ENCODE results near the gene CAMTA2. TPM values are rescaled to one million over a fixed set of nuclear protein-coding genes. Genes with fewer than 3 reads are reported as not detected.
"Not testable (repeated sequence)": the region's sequence is repeated elsewhere in the genome, so short reads cannot be mapped to it uniquely, and the experiment has no call there.

The CAMTA2 gene
- total RNA-seq, 4 donors from 2014 or later = 15.3 to 46.2 (median 22.5) TPM

DNA sequence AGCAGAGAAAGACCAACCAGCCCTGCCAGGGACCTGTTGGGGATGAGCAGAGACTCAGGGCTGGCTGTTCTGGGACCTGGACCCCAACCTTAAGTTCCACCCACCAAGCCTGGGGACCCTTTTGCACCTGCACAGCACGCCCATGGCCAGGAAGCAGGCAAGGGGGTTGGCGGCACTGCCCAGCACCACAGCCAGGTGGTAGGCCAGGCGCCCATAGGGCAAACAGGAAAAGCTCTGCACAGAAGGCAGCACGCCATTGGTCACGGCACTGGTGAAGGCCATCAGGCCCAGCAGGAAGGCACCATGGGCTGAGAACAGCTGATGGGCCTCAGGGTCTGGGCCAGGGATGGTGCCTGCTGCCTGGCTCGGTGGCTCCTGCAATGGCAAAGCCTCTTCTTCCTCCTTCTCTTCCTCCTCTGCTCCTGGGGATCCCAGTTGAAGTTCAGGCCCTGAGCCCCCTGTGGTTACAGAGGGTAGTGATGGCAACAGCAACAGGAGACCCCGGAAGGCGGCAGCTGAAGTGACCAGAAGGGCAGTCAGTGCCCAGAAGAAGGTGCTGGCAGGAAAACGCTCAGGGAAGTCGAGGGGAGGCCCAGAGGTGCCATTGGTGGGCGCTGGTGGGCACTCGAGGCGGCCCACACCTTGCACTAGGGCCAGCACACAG, 46.0 kb upstream of the CAMTA2 start:
- no peaks in the 10 kb centered on the region for H3K9me3 ChIP-seq
- peaks cover 0 to 14% (median 9%) of the 10 kb centered on the region in 4 donors for H3K4me1 ChIP-seq
- TF ChIP-seq EP300 (IDR thresholded peaks at IDR 0.05) (no peak), POLR2A (IDR thresholded peaks at IDR 0.05) (no peak)
- TF ChIP-seq, protein P1, sequence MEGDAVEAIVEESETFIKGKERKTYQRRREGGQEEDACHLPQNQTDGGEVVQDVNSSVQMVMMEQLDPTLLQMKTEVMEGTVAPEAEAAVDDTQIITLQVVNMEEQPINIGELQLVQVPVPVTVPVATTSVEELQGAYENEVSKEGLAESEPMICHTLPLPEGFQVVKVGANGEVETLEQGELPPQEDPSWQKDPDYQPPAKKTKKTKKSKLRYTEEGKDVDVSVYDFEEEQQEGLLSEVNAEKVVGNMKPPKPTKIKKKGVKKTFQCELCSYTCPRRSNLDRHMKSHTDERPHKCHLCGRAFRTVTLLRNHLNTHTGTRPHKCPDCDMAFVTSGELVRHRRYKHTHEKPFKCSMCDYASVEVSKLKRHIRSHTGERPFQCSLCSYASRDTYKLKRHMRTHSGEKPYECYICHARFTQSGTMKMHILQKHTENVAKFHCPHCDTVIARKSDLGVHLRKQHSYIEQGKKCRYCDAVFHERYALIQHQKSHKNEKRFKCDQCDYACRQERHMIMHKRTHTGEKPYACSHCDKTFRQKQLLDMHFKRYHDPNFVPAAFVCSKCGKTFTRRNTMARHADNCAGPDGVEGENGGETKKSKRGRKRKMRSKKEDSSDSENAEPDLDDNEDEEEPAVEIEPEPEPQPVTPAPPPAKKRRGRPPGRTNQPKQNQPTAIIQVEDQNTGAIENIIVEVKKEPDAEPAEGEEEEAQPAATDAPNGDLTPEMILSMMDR (IDR thresholded peaks at IDR 0.05) = no peak
- DNase-seq (ENCODE audit: low spot score in 2 of 2) = no peak
- H3K36me3 ChIP-seq = no peaks in the 10 kb centered on the region
- 83 to 84% methylated on average over 13 of the region's 13 CpGs for WGBS, 2 donors
- peaks cover 0 to 22% of the 10 kb centered on the region in 2 donors for H3K27me3 ChIP-seq
- H3K27ac ChIP-seq = no peak overlapping the region
- H3K4me3 ChIP-seq = no peak overlapping the region

DNA sequence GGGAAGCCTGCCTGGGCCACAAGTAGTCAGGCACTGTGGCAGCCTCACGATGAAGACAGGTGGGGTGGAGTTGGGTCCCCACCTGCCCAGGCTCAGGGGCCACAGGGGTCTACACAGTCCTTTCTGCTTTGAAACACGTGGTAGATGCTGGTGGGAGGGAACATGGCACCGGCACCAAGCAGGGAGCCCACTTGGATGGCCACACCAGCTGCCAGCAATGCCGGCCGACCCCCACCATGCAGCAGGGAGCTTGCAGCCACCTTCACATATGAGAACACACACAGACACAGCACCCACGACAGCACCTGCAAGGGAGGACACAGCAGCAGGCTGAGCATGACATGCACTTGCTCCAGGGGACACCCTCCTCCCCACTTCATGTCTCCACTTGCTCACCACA, 45.4 kb upstream of the CAMTA2 start:
- Histone ChIP-seq H3K9me3 (no peaks in the 10 kb centered on the region), H3K27me3 (peaks cover 0 to 22% of the 10 kb centered on the region in 2 donors), H3K36me3 (no peaks in the 10 kb centered on the region), H3K27ac (no peak overlapping the region), H3K4me3 (no peak overlapping the region), H3K4me1 (peaks cover 0 to 14% (median 9%) of the 10 kb centered on the region in 4 donors)
- 78 to 87% methylated on average over 4 to 6 of the region's 6 CpGs for WGBS, 2 donors
- no peak for DNase-seq (ENCODE audit: low spot score in 2 of 2)
- TF ChIP-seq, protein P1 (IDR thresholded peaks at IDR 0.05) = no peak
- TF ChIP-seq POLR2A (IDR thresholded peaks at IDR 0.05) = no peak
- no peak for TF ChIP-seq EP300 (IDR thresholded peaks at IDR 0.05)

DNA sequence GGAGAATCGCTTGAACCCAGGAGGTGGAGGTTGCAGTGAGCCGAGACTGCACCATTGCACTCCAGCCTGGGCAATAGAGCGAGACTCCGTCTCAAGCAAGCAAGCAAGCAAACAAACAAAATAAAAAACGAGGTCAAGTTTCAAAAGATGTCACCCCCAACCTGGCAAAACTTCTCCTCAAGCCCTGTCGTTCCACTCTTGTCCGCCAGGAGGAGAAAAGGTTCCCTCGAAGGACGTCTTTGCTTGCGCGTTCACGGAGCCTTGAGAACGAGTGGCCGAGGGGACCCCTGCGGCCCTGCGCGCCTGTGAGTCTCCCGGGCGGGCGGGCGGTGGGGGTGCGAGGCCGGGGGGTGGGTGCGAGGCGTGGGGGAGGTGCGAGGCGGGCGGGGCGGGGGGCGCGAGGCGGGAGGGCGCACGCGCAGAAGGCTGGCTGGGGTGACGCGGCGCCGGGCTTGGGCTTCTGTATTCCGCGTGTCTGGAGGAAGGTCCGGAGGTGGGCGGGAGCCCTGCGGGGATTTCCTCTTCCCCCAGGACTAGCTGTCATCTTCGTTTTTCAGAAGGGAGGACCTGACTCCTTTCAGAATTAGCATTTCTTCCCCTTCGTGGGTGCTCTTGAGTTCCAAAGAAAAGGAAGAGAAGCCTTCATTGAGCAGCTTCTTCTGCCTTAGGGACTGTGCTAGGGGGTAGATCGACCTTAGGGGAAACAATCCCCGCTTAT, 44.0 kb upstream of the CAMTA2 start:
- Histone ChIP-seq H3K4me3 (peak overlapping the region; percentile 35 to 60 (median 40)), H3K27ac (peak overlapping the region in 3 of 4 donors; percentile 16 to 63 (median 21)), H3K36me3 (no peaks in the 10 kb centered on the region), H3K9me3 (no peaks in the 10 kb centered on the region), H3K4me1 (peaks cover 0 to 14% (median 9%) of the 10 kb centered on the region in 4 donors), H3K27me3 (peaks cover 0 to 22% of the 10 kb centered on the region in 2 donors)
- TF ChIP-seq POLR2A (IDR thresholded peaks at IDR 0.05) (no peak), EP300 (IDR thresholded peaks at IDR 0.05) (peak in 1 of 2 donors; percentile 4)
- TF ChIP-seq, protein P1 (IDR thresholded peaks at IDR 0.05) = peak; percentile 70 to 89 (median 84)
- DNase-seq (ENCODE audit: low spot score in 2 of 2) = peak; percentile 53 to 82
- WGBS, 2 donors = 4 to 5% methylated on average over 32 to 36 of the region's 48 CpGs

DNA sequence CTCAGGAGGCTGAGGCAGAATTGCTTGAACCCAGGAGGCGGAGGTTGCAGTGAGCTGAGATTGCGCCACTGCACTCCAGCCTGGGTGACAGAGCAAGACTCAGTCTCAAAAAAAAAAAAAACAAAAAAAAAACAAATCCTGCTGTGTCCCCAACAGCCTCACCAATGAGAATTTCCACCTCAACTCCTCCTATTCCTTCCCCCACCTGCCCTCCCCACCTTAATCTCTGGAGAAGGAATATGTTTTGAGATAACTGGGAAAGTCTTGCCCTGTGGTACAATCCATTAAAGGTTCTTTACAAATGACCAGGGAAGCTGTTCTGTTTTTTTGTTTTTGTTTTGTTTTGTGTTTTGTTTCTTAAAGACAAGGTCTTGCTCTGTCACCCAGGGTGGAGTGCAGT, 42.7 kb upstream of the CAMTA2 start:
- H3K4me3 ChIP-seq; DNase-seq (ENCODE audit: low spot score in 2 of 2); H3K36me3 ChIP-seq; H3K27ac ChIP-seq; H3K9me3 ChIP-seq: not testable (repeated sequence)
- Histone ChIP-seq H3K4me1 (peaks cover 0 to 10% (median 7%) of the 10 kb centered on the region in 4 donors), H3K27me3 (peaks cover 0 to 12% of the 10 kb centered on the region in 2 donors)
- 90 to 92% methylated on average over 2 of the region's 2 CpGs for WGBS, 2 donors

DNA sequence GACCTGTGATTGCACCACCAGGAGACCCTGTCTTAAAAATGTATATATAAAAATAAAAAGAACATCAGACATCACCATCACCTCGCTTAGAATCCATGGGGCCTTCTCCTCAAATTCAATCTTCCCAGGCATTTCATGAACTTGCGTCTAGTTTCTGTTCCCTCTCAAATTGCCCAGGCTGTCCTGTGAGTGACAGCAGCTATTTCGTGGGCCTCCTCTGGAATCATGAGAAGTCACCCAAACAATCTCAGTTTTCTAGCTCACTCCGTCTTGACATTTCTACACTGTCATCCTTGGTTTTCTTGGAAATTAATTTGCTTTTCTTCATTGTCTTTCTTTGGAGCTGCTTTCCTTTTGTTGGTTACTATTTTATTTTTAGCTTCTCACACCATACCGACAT, 40.4 kb upstream of the CAMTA2 start:
- DNase-seq (ENCODE audit: low spot score in 2 of 2) = no peak
- TF ChIP-seq POLR2A (IDR thresholded peaks at IDR 0.05) = no peak
- TF ChIP-seq, protein P1 (IDR thresholded peaks at IDR 0.05) = no peak
- TF ChIP-seq EP300 (IDR thresholded peaks at IDR 0.05) = no peak
- Histone ChIP-seq H3K27ac (no peak overlapping the region), H3K4me3 (no peak overlapping the region), H3K9me3 (no peaks in the 10 kb centered on the region), H3K4me1 (peaks cover 0 to 8% (median 6%) of the 10 kb centered on the region in 4 donors), H3K27me3 (no peaks in the 10 kb centered on the region), H3K36me3 (peaks cover 0 to 18% (median 5%) of the 10 kb centered on the region in 3 donors)
- WGBS, 2 donors = 60 to 70% methylated on average over 5 of the region's 5 CpGs

Data from tibial nerve (tissue), 4 donors.